SK-N-SH (cell line): Measurements from ENCODE around the gene PGAM2. TPM values are rescaled to one million over a fixed set of nuclear protein-coding genes. Genes with fewer than 3 reads are reported as not detected.

Experiments used
- CTCF ChIA-PET: fragments of 300-600, 350-600 bp; formaldehyde crosslinking; extraction: SDS; loops from one replicate; lab custom pipeline; 2021; lab: Yijun Ruan, JAX
- POLR2A ChIA-PET: fragments of 350-600 bp; sonication (Branson Sonifier 250); formaldehyde crosslinking; extraction: SDS; loops from one replicate; lab custom pipeline; 2020; ENCODE audit warnings: antibody characterized with exemption, inconsistent platforms; lab: Yijun Ruan, JAX
- DNase-seq: peaks from one replicate; pipeline ENCODE4 v3.0.0; 2012
- H2AFZ ChIP-seq: fragments of 200-600 bp; sonication (generic); 2 replicates; pipeline ENCODE4 v1.8.1; 2016; ENCODE audit warnings: antibody characterized with exemption, mild to moderate bottlenecking, low read depth
- H3F3A ChIP-seq: fragments of 200-600 bp; sonication (generic); replicated peaks from 2 replicates; pipeline ENCODE3; 2016; ENCODE audit warnings: antibody characterized with exemption, mild to moderate bottlenecking; ENCODE audit not compliant: insufficient read depth
- H3K27ac ChIP-seq, 2 experiments: fragments of 200-500 bp in 1 of 2; fragments of 200-600 bp in 1 of 2; sonication (Bioruptor generic) in 1 of 2; sonication (generic), shearing (Covaris generic) in 1 of 2; 2 replicates each; pipeline versions ENCODE4 v1.5.1 to v1.6.1; 2014 to 2016; ENCODE audit warnings: low read depth in 2 of 2, inconsistent platforms in 1 of 2, low read length in 1 of 2, mild to moderate bottlenecking in 1 of 2, mixed read lengths in 1 of 2
- H3K27me3 ChIP-seq: fragments of 200-600 bp; sonication (generic), shearing (Covaris generic); 2 replicates; pipeline ENCODE4 v1.6.1; 2016; ENCODE audit warnings: mixed run types; ENCODE audit not compliant: insufficient read depth
- H3K36me3 ChIP-seq, 2 experiments: fragments of 200-500 bp in 1 of 2; fragments of 200-600 bp in 1 of 2; sonication (Bioruptor generic) in 1 of 2; sonication (generic) in 1 of 2; replicated peaks in 1 of 2; 2 replicates each; pipeline versions ENCODE3 to v1.5.1; 2014 to 2016; ENCODE audit warnings: low read length in 1 of 2, mild to moderate bottlenecking in 1 of 2; ENCODE audit not compliant: insufficient read depth in 2 of 2, control insufficient read depth in 1 of 2
- H3K4me1 ChIP-seq, 2 experiments: fragments of 200-500 bp in 1 of 2; fragments of 200-600 bp in 1 of 2; sonication (Bioruptor generic) in 1 of 2; sonication (generic), shearing (Covaris generic) in 1 of 2; 2 replicates each; pipeline versions ENCODE4 v1.5.1 to v1.6.1; 2014 to 2016; ENCODE audit warnings: low read depth in 1 of 2, low read length in 1 of 2, mixed run types in 1 of 2; ENCODE audit not compliant: insufficient read depth in 2 of 2, control insufficient read depth in 1 of 2
- H3K4me2 ChIP-seq: fragments of 200-600 bp; sonication (generic), shearing (Covaris generic); 2 replicates; pipeline ENCODE4 v1.6.1; 2017; ENCODE audit warnings: mixed run types
- H3K4me3 ChIP-seq, 2 experiments: fragments of 200-500 bp in 1 of 2; fragments of 200-600 bp in 1 of 2; sonication (Bioruptor generic) in 1 of 2; sonication (generic), shearing (Covaris generic) in 1 of 2; 2 replicates each; pipeline versions ENCODE4 v1.5.1 to v1.8.1; 2014 to 2016; ENCODE audit warnings: low read depth in 2 of 2, inconsistent platforms in 1 of 2, low read length in 1 of 2, mild to moderate bottlenecking in 1 of 2, mixed read lengths in 1 of 2, moderate library complexity in 1 of 2
- H3K79me2 ChIP-seq: fragments of 200-600 bp; sonication (generic); 2 replicates; pipeline ENCODE4 v1.8.1; 2017; ENCODE audit warnings: mild to moderate bottlenecking; ENCODE audit not compliant: insufficient read depth
- H3K9ac ChIP-seq: fragments of 200-600 bp; sonication (generic); 2 replicates; pipeline ENCODE4 v1.6.1; 2017; ENCODE audit warnings: mixed run types
- H3K9me2 ChIP-seq: fragments of 200-600 bp; sonication (generic); 2 replicates; pipeline ENCODE4 v1.6.1; 2017; ENCODE audit warnings: mixed run types
- H3K9me3 ChIP-seq: fragments of 200-600 bp; sonication (generic); 2 replicates; pipeline ENCODE4 v1.6.1; 2017; ENCODE audit warnings: mixed run types, mild to moderate bottlenecking, moderate library complexity
- H4K20me1 ChIP-seq: fragments of 200-600 bp; sonication (generic); 2 replicates; pipeline ENCODE4 v1.6.1; 2017; ENCODE audit warnings: mild to moderate bottlenecking, mixed run types; ENCODE audit not compliant: insufficient read depth
- EZH2phosphoT487 ChIP-seq: fragments of 200-600 bp; sonication (generic); IDR thresholded peaks from 2 replicates; pipeline ENCODE4 v1.6.1; 2017; ENCODE audit warnings: low read depth, mixed run types, mild to moderate bottlenecking, antibody characterized with exemption, moderate library complexity, borderline replicate concordance
- FOSL2 ChIP-seq: IDR thresholded peaks from 2 replicates; pipeline ENCODE4 v1.4.0; 2012; ENCODE audit warnings: low read depth, mild to moderate bottlenecking, moderate library complexity, borderline replicate concordance
- FOXJ3 ChIP-seq: sonication (generic); formaldehyde crosslinking; IDR thresholded peaks from 2 replicates; pipeline ENCODE4 v1.5.1; 2020; ENCODE audit warnings: mild to moderate bottlenecking, missing genetic modification reagents
- GABPA ChIP-seq: IDR thresholded peaks from 2 replicates; pipeline ENCODE4 v1.4.0; 2012; ENCODE audit warnings: low read depth, mild to moderate bottlenecking
- GATA2 ChIP-seq: sonication (generic); formaldehyde crosslinking; IDR thresholded peaks from 2 replicates; pipeline ENCODE4 v1.5.0; 2020; ENCODE audit warnings: mild to moderate bottlenecking, missing genetic modification reagents
- MEF2A ChIP-seq: IDR thresholded peaks from 2 replicates; pipeline ENCODE4 v1.4.0; 2012; ENCODE audit warnings: low read depth, borderline replicate concordance
- MXI1 ChIP-seq: IDR thresholded peaks from 2 replicates; pipeline ENCODE4 v1.6.1; 2012; ENCODE audit warnings: mild to moderate bottlenecking, low read depth, low read length, improper control_type of control experiment
- NFIC ChIP-seq: IDR thresholded peaks from 2 replicates; pipeline ENCODE4 v1.4.0; 2012; ENCODE audit warnings: borderline replicate concordance
- POLR2AphosphoS5 ChIP-seq: IDR thresholded peaks from 2 replicates; pipeline ENCODE4 v1.6.1; 2012; ENCODE audit warnings: low read depth, low read length
- RXRA ChIP-seq: IDR thresholded peaks from 2 replicates; pipeline ENCODE4 v1.4.0; 2012; ENCODE audit warnings: low read depth, mild to moderate bottlenecking, borderline replicate concordance
- TAF1 ChIP-seq: IDR thresholded peaks from 2 replicates; pipeline ENCODE4 v1.6.1; 2012; ENCODE audit warnings: low read depth, mild to moderate bottlenecking, low read length, moderate library complexity, borderline replicate concordance
- YY1 ChIP-seq: IDR thresholded peaks from 2 replicates; pipeline ENCODE4 v1.4.0; 2012; ENCODE audit warnings: low read depth, mild to moderate bottlenecking
- WGBS: methylation state at CpG from one replicate; pipeline ENCODE4 v1.1.6; 2017; ENCODE audit warnings: low lambda C conversion rate; 5-methylcytosine and 5-hydroxymethylcytosine counted together
- polyA plus RNA-seq, 3 experiments: library from polyadenylated mRNA; depleted of rRNA; stranded (reverse); fragments of >200 nt; gene quantifications; 2 replicates each; pipeline ENCODE4 v1.2.3, GENCODE V29; 2012
- TF ChIP-seq, protein P1 (sequence below): IDR thresholded peaks from 2 replicates; pipeline ENCODE4 v1.4.0; 2012; ENCODE audit warnings: low read depth, borderline replicate concordance
- TF ChIP-seq, protein P2 (sequence below): fragments of 200-600 bp; sonication (generic); IDR thresholded peaks from 2 replicates; pipeline ENCODE4 v1.6.1; 2017; ENCODE audit warnings: antibody characterized with exemption, mild to moderate bottlenecking, moderate library complexity
- TF ChIP-seq, protein P3 (sequence below): fragments of 150-350 bp; IDR thresholded peaks from 2 replicates; pipeline ENCODE4 v1.6.1; 2016; ENCODE audit warnings: mild to moderate bottlenecking, low read depth, low read length
- TF ChIP-seq, protein P4 (sequence below): fragments of 150-350 bp; IDR thresholded peaks from 2 replicates; pipeline ENCODE4 v1.6.1; 2017; ENCODE audit warnings: antibody characterized with exemption, low read length, low read depth, borderline replicate concordance
- TF ChIP-seq, protein P5 (sequence below): IDR thresholded peaks from 2 replicates; pipeline ENCODE4 v1.6.1; 2012; ENCODE audit warnings: mild to moderate bottlenecking, low read depth, low read length, moderate library complexity

PGAM2 gene
- polyA plus RNA-seq, 1 of the 3 experiments (the other 2 are of a cell fraction) = 0.79 TPM

DNA sequence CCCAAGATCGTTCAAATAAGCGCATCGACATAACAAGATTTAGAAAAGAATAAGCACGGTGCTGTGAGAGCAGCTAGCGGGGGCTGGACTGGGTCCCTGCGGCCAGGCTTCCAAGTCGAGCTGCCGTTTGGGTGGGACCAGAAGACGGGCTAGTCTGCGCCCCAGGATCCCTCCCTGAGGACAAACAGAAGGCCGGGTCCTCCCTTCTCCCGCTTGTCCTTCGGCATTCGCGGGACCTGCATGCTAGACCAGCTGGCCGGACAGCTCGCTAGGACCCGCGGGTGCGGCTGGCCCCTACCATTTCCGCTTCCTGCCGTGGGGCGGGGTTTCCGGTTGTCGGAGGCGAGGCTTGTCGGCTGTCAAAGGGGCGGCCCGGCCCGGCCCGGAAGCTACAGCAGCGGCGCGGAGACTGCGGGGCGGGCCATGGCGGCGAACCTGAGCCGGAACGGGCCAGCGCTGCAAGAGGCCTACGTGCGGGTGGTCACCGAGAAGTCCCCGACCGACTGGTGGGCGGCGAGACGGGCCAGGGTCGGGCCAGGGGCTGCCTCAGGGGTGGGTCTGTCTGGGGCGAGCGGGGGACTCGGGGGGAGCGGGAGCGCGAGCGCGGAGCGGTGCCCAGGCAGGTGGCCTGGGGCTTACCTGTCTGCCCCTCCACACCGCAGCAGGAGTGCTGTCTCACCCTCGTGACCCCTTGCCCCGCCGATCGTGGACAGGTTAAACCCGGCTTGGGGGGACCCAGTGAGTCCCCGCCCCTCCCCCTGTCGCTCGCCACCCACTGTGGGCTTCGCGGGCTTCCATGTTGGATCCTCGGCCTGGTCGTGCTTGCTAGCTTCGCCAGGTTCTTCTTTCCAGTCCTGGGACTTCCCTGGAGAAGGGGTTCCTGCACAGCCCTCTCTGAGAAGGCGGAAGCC lies 20.8 kb downstream of the PGAM2 start, which contains the start of gene DBNL (continued):
- TF ChIP-seq MXI1 = peak; percentile 94
- TF ChIP-seq, protein P1, sequence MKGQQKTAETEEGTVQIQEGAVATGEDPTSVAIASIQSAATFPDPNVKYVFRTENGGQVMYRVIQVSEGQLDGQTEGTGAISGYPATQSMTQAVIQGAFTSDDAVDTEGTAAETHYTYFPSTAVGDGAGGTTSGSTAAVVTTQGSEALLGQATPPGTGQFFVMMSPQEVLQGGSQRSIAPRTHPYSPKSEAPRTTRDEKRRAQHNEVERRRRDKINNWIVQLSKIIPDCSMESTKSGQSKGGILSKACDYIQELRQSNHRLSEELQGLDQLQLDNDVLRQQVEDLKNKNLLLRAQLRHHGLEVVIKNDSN = no peak
- peak; percentile 98 for TF ChIP-seq GABPA
- TF ChIP-seq POLR2AphosphoS5 = peak; percentile 99
- peak; percentile 89; the same call in 1 of the 2 replicates for TF ChIP-seq TAF1
- no peak for TF ChIP-seq FOSL2
- TF ChIP-seq YY1 = peak; percentile 81
- no peak for TF ChIP-seq EZH2phosphoT487
- TF ChIP-seq, protein P2, sequence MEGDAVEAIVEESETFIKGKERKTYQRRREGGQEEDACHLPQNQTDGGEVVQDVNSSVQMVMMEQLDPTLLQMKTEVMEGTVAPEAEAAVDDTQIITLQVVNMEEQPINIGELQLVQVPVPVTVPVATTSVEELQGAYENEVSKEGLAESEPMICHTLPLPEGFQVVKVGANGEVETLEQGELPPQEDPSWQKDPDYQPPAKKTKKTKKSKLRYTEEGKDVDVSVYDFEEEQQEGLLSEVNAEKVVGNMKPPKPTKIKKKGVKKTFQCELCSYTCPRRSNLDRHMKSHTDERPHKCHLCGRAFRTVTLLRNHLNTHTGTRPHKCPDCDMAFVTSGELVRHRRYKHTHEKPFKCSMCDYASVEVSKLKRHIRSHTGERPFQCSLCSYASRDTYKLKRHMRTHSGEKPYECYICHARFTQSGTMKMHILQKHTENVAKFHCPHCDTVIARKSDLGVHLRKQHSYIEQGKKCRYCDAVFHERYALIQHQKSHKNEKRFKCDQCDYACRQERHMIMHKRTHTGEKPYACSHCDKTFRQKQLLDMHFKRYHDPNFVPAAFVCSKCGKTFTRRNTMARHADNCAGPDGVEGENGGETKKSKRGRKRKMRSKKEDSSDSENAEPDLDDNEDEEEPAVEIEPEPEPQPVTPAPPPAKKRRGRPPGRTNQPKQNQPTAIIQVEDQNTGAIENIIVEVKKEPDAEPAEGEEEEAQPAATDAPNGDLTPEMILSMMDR = no peak

DNA sequence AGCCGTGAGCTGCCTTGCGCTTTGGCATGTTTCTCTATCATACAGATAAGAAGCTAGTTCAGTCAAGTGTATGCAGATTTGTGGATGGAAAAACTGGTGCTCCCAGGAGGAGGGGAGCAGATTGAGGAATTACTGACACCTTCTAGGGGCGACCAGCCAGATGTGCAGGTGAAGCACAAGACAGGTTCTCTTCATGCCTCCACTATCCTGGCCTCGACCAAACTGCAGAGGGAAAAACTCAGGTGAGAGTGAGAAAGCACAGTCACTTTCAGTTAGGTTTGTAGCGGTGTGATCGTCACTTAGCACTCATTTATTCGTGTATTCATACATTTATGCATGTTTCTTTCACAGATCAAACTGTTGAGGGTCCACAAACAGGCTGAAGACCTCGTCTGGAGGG lies 21.5 kb downstream of the PGAM2 start:
- Histone ChIP-seq H3K9me3 (no peaks in the 10 kb centered on the region), H2AFZ (peak overlapping the region; percentile 86), H3K79me2 (peaks cover 44% of the 10 kb centered on the region), H3K27me3 (no peaks in the 10 kb centered on the region), H4K20me1 (peaks cover 31% of the 10 kb centered on the region), H3K9ac (peak overlapping the region; percentile 80), H3K4me1 (peaks cover 9 to 26% of the 10 kb centered on the region in 2 experiments), H3F3A (peaks cover 8% of the 10 kb centered on the region), H3K36me3 (peaks cover 8 to 18% of the 10 kb centered on the region in 2 experiments), H3K9me2 (no peaks in the 10 kb centered on the region), H3K4me3 (peak overlapping the region; percentile 75 to 94), H3K4me2 (peak overlapping the region; percentile 90), H3K27ac (peak overlapping the region; percentile 61 to 95)
- POLR2A ChIA-PET = interaction anchor here (0.6 to 1.7 kb wide), 9 partner anchors 9 to 157 kb away, joined by 3 to 11 read pairs (median 6); partner anchors contain the start of genes PGAM2 and YKT6
- CTCF ChIA-PET = interaction anchor here (1.0 to 1.9 kb wide), 5 partner anchors 14 to 152 kb away, joined by 3 to 8 read pairs (median 4); no protein-coding TSS in a partner anchor
- DNase-seq = no peak
- WGBS = 16% methylated on average over 8 of the region's 8 CpGs
- no peak for TF ChIP-seq FOXJ3 (CRISPR knock-in tag)
- TF ChIP-seq, protein P3, sequence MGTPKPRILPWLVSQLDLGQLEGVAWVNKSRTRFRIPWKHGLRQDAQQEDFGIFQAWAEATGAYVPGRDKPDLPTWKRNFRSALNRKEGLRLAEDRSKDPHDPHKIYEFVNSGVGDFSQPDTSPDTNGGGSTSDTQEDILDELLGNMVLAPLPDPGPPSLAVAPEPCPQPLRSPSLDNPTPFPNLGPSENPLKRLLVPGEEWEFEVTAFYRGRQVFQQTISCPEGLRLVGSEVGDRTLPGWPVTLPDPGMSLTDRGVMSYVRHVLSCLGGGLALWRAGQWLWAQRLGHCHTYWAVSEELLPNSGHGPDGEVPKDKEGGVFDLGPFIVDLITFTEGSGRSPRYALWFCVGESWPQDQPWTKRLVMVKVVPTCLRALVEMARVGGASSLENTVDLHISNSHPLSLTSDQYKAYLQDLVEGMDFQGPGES = no peak
- TF ChIP-seq, protein P4, sequence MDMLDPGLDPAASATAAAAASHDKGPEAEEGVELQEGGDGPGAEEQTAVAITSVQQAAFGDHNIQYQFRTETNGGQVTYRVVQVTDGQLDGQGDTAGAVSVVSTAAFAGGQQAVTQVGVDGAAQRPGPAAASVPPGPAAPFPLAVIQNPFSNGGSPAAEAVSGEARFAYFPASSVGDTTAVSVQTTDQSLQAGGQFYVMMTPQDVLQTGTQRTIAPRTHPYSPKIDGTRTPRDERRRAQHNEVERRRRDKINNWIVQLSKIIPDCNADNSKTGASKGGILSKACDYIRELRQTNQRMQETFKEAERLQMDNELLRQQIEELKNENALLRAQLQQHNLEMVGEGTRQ = no peak
- TF ChIP-seq, protein P5, sequence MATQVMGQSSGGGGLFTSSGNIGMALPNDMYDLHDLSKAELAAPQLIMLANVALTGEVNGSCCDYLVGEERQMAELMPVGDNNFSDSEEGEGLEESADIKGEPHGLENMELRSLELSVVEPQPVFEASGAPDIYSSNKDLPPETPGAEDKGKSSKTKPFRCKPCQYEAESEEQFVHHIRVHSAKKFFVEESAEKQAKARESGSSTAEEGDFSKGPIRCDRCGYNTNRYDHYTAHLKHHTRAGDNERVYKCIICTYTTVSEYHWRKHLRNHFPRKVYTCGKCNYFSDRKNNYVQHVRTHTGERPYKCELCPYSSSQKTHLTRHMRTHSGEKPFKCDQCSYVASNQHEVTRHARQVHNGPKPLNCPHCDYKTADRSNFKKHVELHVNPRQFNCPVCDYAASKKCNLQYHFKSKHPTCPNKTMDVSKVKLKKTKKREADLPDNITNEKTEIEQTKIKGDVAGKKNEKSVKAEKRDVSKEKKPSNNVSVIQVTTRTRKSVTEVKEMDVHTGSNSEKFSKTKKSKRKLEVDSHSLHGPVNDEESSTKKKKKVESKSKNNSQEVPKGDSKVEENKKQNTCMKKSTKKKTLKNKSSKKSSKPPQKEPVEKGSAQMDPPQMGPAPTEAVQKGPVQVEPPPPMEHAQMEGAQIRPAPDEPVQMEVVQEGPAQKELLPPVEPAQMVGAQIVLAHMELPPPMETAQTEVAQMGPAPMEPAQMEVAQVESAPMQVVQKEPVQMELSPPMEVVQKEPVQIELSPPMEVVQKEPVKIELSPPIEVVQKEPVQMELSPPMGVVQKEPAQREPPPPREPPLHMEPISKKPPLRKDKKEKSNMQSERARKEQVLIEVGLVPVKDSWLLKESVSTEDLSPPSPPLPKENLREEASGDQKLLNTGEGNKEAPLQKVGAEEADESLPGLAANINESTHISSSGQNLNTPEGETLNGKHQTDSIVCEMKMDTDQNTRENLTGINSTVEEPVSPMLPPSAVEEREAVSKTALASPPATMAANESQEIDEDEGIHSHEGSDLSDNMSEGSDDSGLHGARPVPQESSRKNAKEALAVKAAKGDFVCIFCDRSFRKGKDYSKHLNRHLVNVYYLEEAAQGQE = no peak
- no peak for TF ChIP-seq POLR2AphosphoS5
- TF ChIP-seq RXRA = no peak
- TF ChIP-seq NFIC = no peak
- no peak for TF ChIP-seq GATA2 (CRISPR knock-in tag)
- no peak for TF ChIP-seq FOSL2
- TF ChIP-seq, protein P1 = no peak
- TF ChIP-seq MEF2A = no peak
